ENCODE data around the gene TAF9.
"Not testable (repeated sequence)": the region's sequence is repeated elsewhere in the genome, so short reads cannot be mapped to it uniquely, and the experiment has no call there.

The TAF9 gene

GRCh38 chr5:69335341-69335935, 33.9 kb downstream of the TAF9 start:
- no peak for DNase-seq

- peak; percentile 41 for DNase-seq
These were observed 34.5 kb downstream of the TAF9 start for GRCh38 chr5:69334793-69335268.

GRCh38 chr5:69333668-69334315, 35.5 kb downstream of the TAF9 start:
- not testable (repeated sequence) for DNase-seq

- DNase-seq: no peak
These were observed 37.5 kb downstream of the TAF9 start for GRCh38 chr5:69331528-69332445.

- no peak for DNase-seq
These were observed 39.3 kb downstream of the TAF9 start for GRCh38 chr5:69329905-69330489.

GRCh38 chr5:69326365-69326764, 43.0 kb downstream of the TAF9 start:
- DNase-seq: no peak

- no peak for DNase-seq
These were observed 51.9 kb downstream of the TAF9 start for GRCh38 chr5:69317391-69317790.

- DNase-seq: no peak
These were observed 53.3 kb downstream of the TAF9 start for GRCh38 chr5:69315972-69316371.

Data from NCI-H1105 treated with DMSO at 0.1 percent for 48 hours (cell line).